GM12878 (cell line): ENCODE data around the gene CROCC.

Source experiments
- CEBPB ChIP-seq, 2 experiments: fragments of 150-350 bp in 1 of 2; IDR thresholded peaks; 2 replicates each; pipeline ENCODE4 v1.6.1; 2012 to 2014; ENCODE audit warnings: low read depth in 2 of 2, low read length in 2 of 2, borderline replicate concordance in 1 of 2, inconsistent platforms in 1 of 2
- CTCF ChIP-seq, 3 experiments: IDR thresholded peaks in 2 of 3; conservative IDR thresholded peaks in 1 of 3; 2 replicates each; pipeline ENCODE4 v1.5.1; 2011; ENCODE audit warnings: low read depth in 3 of 3, low read length in 3 of 3, mild to moderate bottlenecking in 3 of 3, control low read depth in 2 of 3, moderate library complexity in 2 of 3, inconsistent platforms in 1 of 3, mixed read lengths in 1 of 3; ENCODE audit not compliant: control insufficient read depth in 2 of 3, insufficient read depth in 1 of 3; ENCODE audit errors: extremely low read depth in 1 of 3
- FOXK2 ChIP-seq: fragments of 450-650 bp; IDR thresholded peaks from 2 replicates; pipeline ENCODE4 v1.6.1; 2017; ENCODE audit warnings: mild to moderate bottlenecking, moderate library complexity
- NFYB ChIP-seq: IDR thresholded peaks from 2 replicates; pipeline ENCODE4 v1.6.1; 2011; ENCODE audit warnings: low read depth, mild to moderate bottlenecking, low read length, improper control_type of control experiment, moderate library complexity; ENCODE audit not compliant: insufficient read depth
- POLR2A ChIP-seq: IDR thresholded peaks from 2 replicates; pipeline ENCODE4 v1.6.1; 2011; ENCODE audit warnings: low read depth, mild to moderate bottlenecking, low read length
- SIN3A ChIP-seq: IDR thresholded peaks from 2 replicates; pipeline ENCODE4 v1.6.1; 2012; ENCODE audit warnings: low read depth, low read length, improper control_type of control experiment
- SP1 ChIP-seq: IDR thresholded peaks from one replicate; pipeline ENCODE4 v1.6.1; 2011; ENCODE audit warnings: low read depth, low read length

- TF ChIP-seq SIN3A, result no peak
- no peak for TF ChIP-seq POLR2A
- TF ChIP-seq CTCF (IDR thresholded peaks at IDR 0.05 in 2 of 3, conservative IDR thresholded peaks at IDR 0.05 in 1 of 3; ENCODE audit: control insufficient read depth in 2 of 3, extremely low read depth in 1 of 3, insufficient read depth in 1 of 3, low read depth in 3 of 3, low read length in 3 of 3), result no peak
- no peak for TF ChIP-seq CEBPB (IDR thresholded peaks at IDR 0.05; ENCODE audit: borderline replicate concordance in 1 of 2, low read depth in 2 of 2, low read length in 2 of 2)
- TF ChIP-seq NFYB, result no peak
- no peak for TF ChIP-seq FOXK2
- TF ChIP-seq SP1, result no peak
Observed at GRCh38 chr1:16969651-16970050, 47.9 kb downstream of the CROCC start.
